ENCODE data around the gene SERPINE3.

The SERPINE3 gene

GRCh38 chr13:51363625-51364024, 24.1 kb downstream of the SERPINE3 start:
- DNase-seq (ENCODE audit: low spot score) = no peak

GRCh38 chr13:51364404-51365008, 25.0 kb downstream of the SERPINE3 start:
- peak; percentile 20 for DNase-seq (ENCODE audit: low spot score)

- DNase-seq (ENCODE audit: low spot score) = peak; percentile 24
These were observed 30.6 kb downstream of the SERPINE3 start for GRCh38 chr13:51370116-51370515.

DNA sequence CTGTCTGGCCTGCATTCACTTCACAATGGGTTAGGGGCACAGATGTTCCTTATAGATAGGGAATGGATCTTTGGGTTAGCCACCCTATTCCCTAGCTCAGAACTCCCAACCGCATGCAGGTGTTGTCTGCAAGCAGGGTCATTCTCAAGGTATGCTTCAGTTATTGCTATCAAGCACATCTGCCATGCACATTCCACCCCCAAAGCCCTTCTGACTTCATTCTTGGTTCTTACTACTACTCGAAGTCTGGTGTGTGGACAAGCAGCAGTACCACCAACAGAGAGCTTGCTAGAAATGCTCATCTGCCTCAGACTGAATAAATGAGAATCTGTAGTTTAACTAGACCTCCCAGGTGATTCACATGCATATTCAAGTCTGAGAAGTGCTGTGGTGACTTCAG, 31.3 kb downstream of the SERPINE3 start:
- DNase-seq (ENCODE audit: low spot score) = no peak

- DNase-seq (ENCODE audit: low spot score) = no peak
These were observed 32.4 kb downstream of the SERPINE3 start for GRCh38 chr13:51371768-51372399.

GRCh38 chr13:51373451-51373850, 34.0 kb downstream of the SERPINE3 start:
- DNase-seq (ENCODE audit: low spot score) = no peak

GRCh38 chr13:51380269-51380668, 40.8 kb downstream of the SERPINE3 start:
- DNase-seq (ENCODE audit: low spot score) = no peak

- no peak for DNase-seq (ENCODE audit: low spot score)
These were observed 45.6 kb downstream of the SERPINE3 start for GRCh38 chr13:51385114-51385513.

- DNase-seq (ENCODE audit: low spot score) = no peak
These were observed 55.2 kb downstream of the SERPINE3 start for GRCh38 chr13:51394724-51395123.

DNA sequence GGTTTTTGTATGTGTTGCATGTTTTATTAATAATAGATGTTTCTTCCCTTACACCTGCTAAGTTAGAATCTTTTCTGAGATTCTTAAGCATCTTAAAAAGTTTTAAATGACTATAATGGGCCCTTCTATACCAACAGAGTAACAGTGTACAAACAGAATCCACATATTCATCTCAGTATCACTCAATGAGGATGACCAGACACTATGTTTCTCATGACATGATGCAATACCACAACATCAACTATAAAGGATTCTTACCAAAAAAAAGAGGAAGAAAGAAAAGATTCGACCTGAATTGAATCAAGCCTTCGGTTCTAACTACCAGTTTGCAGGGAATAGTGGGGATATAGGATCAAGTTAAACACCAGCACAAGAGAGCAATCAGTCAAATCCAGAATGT, 56.9 kb downstream of the SERPINE3 start:
- peak; percentile 13 for DNase-seq (ENCODE audit: low spot score)

GRCh38 chr13:51397262-51397941, 57.9 kb downstream of the SERPINE3 start:
- DNase-seq (ENCODE audit: low spot score) = peak; percentile 85

- no peak for DNase-seq (ENCODE audit: low spot score)
These were observed 65.7 kb downstream of the SERPINE3 start for GRCh38 chr13:51405176-51405575.

- no peak for DNase-seq (ENCODE audit: low spot score)
These were observed 72.9 kb downstream of the SERPINE3 start for GRCh38 chr13:51412431-51412830.
